Measurements from ENCODE around the gene TCF4.

Gene TCF4

GRCh38 chr18:55404832-55405465, 183.0 kb downstream of the TCF4 start:
- no peak overlapping the region for H3K4me3 ChIP-seq (ENCODE audit: low read depth, low read length)
- no peak for DNase-seq (ENCODE audit: low read depth)
- no peak for TF ChIP-seq CTCF (IDR thresholded peaks at IDR 0.05; ENCODE audit: low read depth, low read length, missing control alignments)

GRCh38 chr18:55404136-55404830, 183.7 kb downstream of the TCF4 start:
- H3K4me3 ChIP-seq (ENCODE audit: low read depth, low read length), result no peak overlapping the region
- no peak for TF ChIP-seq CTCF (IDR thresholded peaks at IDR 0.05; ENCODE audit: low read depth, low read length, missing control alignments)
- no peak for DNase-seq (ENCODE audit: low read depth)

GRCh38 chr18:55403421-55403949, 184.5 kb downstream of the TCF4 start:
- no peak for TF ChIP-seq CTCF (IDR thresholded peaks at IDR 0.05; ENCODE audit: low read depth, low read length, missing control alignments)
- DNase-seq (ENCODE audit: low read depth), result no peak
- no peak overlapping the region for H3K4me3 ChIP-seq (ENCODE audit: low read depth, low read length)

GRCh38 chr18:55402731-55403405, 185.1 kb downstream of the TCF4 start:
- DNase-seq (ENCODE audit: low read depth), result no peak
- H3K4me3 ChIP-seq (ENCODE audit: low read depth, low read length), result no peak overlapping the region
- TF ChIP-seq CTCF (IDR thresholded peaks at IDR 0.05; ENCODE audit: low read depth, low read length, missing control alignments), result no peak

- no peak for DNase-seq (ENCODE audit: low read depth)
- no peak overlapping the region for H3K4me3 ChIP-seq (ENCODE audit: low read depth, low read length)
- no peak for TF ChIP-seq CTCF (IDR thresholded peaks at IDR 0.05; ENCODE audit: low read depth, low read length, missing control alignments)
Measured at GRCh38 chr18:55401638-55402191, 186.3 kb downstream of the TCF4 start.

- TF ChIP-seq CTCF (IDR thresholded peaks at IDR 0.05; ENCODE audit: low read depth, low read length, missing control alignments), result no peak
- no peak overlapping the region for H3K4me3 ChIP-seq (ENCODE audit: low read depth, low read length)
- no peak for DNase-seq (ENCODE audit: low read depth)
Measured at GRCh38 chr18:55400590-55401541, 187.1 kb downstream of the TCF4 start.
